ENCODE results near the gene ST6GAL1.
"Not testable (repeated sequence)": the region's sequence is repeated elsewhere in the genome, so short reads cannot be mapped to it uniquely, and the experiment has no call there.

The ST6GAL1 gene

GRCh38 chr3:187052427-187052826, 122.1 kb downstream of the ST6GAL1 start:
- DNase-seq = not testable (repeated sequence)

DNA sequence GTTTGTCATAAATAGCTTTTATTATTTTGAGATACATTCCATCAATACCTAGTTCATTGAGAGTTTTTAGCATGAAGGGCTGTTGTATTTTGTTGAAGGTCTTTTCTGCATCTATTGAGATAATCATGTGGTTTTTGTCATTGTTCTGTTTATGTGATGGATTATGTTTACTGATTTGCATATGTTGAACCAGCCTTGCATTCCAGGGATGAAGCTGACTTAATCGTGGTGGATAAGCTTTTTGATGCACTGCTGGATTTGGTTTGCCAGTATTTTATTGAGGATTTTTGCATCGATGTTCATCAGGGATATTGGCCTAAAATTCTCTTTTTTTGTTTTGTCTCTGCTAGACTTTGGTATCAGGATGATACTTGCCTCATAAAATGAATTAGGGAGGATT, 124.1 kb downstream of the ST6GAL1 start:
- not testable (repeated sequence) for DNase-seq

DNA sequence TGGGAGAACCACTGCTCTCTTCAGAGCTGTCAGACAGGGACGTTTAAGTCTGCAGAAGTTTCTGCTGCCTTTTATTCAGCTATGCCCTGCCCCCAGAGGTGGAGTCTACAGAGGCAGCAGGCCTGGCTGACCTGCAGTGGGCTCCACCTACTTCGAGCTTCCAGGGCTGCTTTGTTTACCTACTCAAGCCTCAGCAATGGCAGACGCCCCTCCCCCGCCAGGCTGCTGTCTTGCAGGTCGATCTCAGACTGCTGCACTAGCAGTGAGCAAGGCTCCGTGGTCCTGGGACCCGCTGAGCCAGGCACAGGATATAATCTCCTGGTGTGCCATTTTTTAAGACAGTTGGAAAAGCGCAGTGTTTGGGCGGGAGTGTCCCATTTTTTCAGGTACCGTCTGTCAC, 127.5 kb downstream of the ST6GAL1 start:
- not testable (repeated sequence) for DNase-seq

DNA sequence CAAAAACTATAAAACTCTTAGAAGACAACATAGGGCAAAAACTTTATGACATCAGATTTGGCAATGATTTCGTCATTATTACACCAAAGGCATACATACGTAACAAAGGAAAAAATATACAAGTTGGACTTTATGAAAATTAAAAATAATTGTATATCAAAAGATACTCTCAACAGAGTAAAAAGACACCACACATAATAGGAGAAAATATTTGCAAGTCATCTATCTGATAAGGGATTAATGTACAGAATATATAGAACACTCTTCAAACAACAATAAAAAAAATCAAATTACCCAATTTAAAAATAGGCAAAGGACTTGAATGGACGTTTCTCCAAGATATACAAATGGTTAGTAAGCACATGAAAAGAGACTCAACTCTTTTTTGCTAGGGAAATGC, 131.4 kb downstream of the ST6GAL1 start:
- no peak for DNase-seq

DNA sequence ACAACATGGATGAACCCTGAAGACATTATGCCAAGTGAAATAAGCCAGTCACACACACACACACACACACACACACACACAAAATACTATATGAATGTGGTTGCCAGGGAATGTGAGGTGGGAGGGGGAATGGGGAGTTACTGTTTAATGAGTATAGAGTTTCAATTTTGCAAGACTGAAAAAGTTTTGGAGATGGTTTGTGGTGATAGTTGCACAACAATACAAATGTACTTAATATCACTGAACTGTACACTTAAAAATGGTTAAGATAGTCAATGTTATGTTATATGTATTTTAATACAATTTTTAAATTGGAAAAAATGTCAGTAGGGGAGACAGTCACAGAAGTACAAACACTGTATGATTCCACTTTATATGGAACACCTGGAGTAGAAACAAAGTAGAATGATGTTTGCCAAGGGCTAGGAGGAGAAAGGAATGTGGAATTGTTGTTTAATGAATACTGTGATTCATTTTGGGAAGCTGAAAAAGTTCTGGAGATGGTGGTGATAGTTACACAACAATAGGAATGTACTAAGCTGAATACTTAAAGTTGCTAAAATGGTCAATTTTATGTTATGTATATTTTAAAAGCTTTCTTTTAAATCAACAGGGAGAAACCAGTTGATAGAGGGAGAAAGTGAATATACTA, 132.3 kb downstream of the ST6GAL1 start:
- peak; percentile 25 for DNase-seq

- no peak for DNase-seq
Observed at GRCh38 chr3:187063286-187064121, 133.2 kb downstream of the ST6GAL1 start.

DNA sequence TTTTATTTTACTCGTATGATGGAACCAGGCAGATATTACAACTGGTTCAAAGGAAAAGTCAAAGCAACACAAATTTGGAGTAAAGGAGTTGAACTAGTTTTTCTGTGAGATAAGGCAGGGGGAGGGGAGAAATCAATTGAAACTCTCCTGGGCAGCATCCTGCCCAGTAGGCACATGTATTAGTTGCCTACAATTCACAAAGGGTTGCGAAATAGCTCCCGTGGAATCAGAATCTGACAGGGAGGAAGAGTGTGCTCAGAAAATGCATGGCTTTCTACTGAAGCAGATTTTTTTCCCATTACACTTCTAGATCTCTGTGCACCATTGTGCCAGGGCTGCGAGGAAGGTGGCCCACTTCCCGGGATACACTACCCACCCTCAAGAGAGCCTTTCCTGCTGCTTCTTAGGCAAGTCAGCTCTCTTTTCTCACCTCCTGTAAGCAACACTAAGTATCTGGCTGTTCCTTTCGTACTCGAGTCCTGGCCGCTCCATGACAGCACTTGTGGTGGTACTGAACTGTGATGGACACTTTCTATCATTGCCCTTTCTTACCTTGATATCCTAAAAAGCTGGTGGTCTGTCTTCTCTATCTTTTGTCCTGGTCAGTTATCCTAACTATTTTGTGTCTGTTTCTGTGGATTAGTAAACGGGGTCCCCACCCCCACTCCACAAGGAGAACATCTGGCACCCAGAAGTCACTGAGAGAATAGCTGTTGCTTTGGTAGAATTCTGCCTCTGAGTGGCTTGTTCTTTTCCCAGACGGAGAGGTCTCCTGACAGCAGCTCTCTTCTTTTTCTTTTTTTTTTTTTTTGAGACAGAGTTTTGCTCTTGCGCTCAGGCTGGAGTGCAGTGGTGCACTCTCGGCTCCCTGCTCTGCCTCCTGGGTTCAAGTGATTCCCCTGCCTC, 134.1 kb downstream of the ST6GAL1 start:
- peak; percentile 27 for DNase-seq

DNA sequence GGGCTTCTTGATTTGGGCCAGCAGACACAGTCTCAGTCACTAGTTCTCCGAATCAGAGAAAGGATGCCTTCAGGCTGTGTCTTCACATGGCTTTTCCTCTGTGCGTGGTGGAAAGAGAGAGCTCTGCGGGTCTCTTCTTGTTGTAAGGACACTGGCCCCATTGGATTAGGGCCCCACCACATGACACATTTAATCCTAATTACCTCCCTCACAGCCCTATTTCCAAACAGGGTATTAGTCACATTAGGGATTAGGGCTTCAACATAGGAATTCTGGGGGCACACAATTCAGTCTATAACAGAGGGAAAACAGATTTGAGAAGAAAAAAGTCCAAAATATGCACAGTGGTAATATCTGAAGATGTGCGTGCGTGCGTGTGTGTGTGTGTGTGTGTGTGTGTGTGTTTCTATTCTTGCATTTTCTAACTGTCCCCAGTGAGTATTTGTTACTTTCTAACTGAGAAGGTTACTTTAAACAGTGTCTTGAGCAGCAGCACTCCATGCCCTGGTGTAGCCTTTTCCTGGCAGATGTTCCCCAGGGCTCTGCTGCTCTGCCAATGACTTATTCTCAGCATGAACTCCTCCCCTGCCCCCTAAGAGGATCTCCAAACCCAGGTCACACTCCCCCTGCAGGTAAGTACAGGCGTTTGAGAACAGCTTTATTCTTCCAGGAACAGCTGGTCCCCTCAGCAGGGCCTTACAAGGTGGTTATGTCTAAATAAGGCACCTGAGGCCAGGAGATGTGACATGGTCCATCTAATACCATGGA, 136.1 kb downstream of the ST6GAL1 start:
- DNase-seq = peak; percentile 72

DNA sequence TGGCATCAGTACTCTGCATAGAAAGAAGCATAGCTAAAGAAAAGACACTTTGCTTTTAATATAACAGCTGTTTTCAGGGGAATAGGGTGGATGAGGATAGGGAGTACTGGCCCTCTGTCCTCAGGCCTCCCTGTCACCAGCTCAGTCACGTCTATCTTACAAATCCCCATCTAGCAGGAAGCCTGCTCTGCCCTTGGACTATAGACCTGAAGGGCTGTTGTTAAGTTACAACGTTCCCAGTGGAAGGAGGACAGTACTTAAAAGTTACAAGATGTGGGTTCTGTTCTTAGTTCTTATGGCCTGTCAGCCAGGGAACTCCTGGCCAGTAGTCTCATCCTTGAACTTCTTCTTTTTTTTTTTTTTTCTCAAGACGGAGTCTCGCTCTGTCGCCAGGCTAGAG, 138.5 kb downstream of the ST6GAL1 start:
- DNase-seq = no peak

DNA sequence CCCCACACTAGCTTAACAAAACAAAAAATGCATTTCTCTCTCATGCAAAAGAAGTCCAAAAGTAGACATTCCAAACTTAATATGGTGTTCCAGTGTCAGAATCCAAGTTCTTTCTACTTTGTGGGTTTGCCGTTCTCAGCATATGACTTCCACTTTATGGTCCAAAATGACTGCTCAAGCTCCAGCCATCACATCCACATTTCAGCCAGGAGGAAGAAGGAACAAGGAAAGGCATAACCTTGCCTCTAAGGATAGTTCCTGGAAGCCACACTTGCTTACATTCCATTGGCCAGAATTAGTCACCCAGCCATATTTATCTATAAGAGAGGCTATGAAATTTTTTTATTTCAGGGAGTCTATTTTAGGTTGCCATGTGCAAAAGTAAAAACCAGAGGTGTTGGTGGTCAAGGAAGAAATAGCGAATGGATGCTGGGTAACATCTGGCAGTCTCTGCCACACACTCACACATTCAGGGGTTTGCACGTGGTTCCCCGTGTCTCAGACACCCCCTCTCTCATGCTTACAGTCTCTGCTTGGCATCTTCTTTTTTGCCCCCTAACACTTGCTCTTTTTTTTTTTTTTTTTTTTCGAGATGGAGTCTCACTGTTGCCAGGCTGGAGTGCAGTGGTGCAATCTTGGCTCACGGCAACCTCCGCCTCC, 139.7 kb downstream of the ST6GAL1 start:
- DNase-seq = no peak

DNA sequence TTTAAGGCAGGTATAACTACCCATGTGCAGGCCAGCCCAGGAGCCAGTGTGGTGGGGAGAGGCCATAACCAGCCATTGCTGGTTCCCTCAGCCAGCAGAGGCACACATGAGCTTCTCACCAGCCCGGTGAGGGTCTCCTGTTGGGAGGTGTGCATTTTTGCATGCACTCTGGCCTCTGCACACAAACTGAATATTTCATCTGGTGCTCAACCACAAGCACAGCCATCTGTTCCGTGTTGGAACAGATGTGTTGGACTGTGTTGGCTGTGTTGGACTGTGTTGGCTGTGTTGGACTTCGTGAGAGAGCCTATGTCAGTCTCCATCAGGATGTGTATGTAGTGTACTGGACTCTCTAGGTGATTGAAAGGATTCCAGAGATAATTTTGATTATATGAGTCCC, 141.8 kb downstream of the ST6GAL1 start:
- DNase-seq = no peak

DNA sequence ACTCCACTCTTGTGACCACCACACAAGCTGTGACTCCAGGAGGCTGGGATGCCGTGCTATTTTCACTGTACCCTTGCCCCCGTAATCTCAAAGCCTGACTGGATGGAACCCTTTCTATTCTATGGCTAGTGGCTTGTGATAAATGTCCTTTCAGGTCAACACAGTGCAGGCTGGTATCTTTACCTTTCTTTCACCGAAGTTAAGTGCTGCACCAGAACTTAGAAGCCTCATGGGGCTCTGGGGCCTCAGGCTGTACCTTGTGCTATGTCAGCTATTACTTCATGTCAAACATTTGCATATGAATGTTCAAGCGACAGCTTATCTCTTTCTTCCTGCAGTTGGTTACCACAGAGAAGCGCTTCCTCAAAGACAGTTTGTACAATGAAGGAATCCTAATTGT, 142.2 kb downstream of the ST6GAL1 start:
- DNase-seq = peak; percentile 75

DNA sequence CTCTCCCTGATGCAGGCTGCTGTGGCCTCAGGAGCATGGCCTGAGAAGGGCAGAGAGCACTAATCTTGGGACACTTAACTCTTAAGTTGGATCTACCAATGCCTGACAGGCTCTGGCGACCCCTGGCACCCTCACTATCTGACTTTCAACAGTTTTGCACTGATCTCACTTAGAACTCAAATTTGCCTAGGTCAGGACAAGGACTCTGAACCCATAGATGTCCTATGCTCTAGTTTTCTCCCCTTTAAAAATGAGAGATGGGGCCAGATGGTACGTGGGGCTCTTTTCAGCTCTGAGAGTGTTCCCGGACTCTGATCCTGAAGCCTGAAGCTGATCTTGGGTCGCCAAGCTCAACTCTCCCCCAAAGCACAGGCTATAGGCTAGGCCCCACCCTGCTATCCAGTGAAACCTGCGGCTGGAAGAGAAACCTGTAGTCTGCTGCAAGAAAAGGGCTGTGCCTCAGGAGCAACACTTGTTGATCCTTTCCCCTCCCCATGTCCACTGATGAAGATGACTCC, 143.3 kb downstream of the ST6GAL1 start:
- no peak for DNase-seq

DNA sequence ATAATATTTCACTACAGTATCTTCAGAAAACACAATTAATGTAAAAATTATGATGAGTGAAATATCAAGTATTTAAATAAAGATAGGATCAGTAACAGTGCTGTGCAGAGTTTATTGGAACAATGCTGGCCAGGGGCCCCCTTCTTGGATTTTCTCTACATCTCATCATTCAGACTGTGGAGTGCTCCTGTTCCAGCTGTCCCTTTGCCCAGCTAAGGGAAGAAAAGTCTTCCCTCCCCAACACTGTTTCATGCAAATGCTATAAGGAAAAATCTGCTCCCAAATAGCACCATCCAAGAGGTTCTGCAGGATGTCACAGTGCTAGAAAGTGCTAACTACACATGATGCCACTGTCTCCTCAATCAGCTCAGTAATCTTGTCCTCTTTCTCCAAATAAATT, 144.5 kb downstream of the ST6GAL1 start:
- no peak for DNase-seq

GRCh38 chr3:187076297-187076696, 146.0 kb downstream of the ST6GAL1 start:
- DNase-seq = no peak

- no peak for DNase-seq
Observed at GRCh38 chr3:187077085-187077484, 146.8 kb downstream of the ST6GAL1 start.

DNA sequence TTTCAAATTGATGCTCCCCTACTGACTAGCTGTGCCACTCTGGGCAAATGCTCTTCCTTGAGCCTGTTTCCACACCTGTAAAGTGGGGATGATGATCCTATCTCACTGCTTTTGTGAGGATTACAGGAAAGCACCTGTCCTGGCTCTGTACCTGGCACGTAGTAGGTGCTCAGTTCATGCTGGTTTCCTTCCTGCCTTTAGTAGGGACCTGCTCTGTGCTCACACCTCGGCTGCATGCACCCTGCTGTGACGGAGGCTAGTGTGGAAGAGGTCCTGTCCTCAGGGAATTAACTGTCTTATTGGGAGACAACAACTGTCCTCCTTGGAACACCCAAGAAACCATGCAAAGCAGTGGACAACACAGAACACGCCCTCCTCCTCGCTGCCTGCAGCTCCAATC, 147.2 kb downstream of the ST6GAL1 start:
- no peak for DNase-seq

DNA sequence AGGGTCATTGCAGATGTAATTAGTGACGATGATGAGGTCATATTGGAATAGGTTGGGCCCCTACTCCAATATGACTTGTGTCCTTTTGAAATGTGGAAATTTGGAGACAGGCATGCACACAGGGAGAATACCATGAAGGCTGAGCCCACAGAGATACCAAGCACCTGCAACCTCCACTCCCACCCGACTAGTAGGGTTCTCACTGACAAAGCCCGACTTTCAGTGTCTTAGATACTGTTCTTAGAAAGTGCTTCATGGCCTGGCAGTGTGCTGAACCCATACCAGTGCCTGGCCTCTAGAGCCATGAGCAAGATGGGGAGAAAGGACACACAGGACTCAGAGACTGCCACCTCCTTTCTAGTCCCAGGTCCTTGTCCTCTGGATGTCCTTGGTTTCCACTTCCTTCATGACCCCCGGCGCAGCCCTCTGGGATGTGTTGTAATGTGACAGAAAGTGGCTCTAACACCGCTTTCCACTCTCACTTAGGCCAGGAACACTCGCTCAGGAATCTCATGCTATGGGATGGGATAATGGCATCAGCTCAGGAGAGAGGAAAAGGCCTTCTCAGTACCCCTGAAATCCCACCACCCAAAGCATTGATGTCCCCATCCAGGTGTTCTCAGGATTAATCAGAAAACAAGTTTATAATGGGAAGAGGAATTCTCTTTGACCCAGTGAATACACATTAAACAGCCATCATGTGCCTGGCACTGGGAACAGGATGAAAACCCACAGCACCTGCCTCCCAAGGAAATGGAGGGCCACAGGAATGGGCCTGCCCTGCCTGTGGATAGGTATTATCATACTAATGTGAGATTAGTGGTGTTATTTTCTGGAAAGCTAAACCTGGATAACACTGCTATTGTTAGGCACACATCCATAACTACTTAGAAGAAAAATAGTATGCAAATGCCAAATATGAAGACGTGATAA, 149.0 kb downstream of the ST6GAL1 start:
- no peak for DNase-seq

GRCh38 chr3:187080799-187081450, 150.6 kb downstream of the ST6GAL1 start:
- DNase-seq = no peak

- DNase-seq = no peak
Observed at GRCh38 chr3:187082758-187083375, 152.5 kb downstream of the ST6GAL1 start.
